GM18873 (cell line): Measurements from ENCODE around the gene IFNA8.
"Not testable (repeated sequence)": the region's sequence is repeated elsewhere in the genome, so short reads cannot be mapped to it uniquely, and the experiment has no call there.

Experiments used
- ATAC-seq: cut with Tn5 transposase; IDR thresholded peaks from one replicate; pipeline ENCODE4 v1.9.1; 2021; ENCODE audit warnings: mild to moderate bottlenecking, moderate library complexity, moderate number of reproducible peaks; ENCODE audit not compliant: unreplicated experiment, low FRiP score

IFNA8 gene

GRCh38 chr9:21415493-21416267 lies 6.8 kb downstream of the IFNA8 start:
- no peak for ATAC-seq

GRCh38 chr9:21428235-21428634 lies 19.3 kb downstream of the IFNA8 start:
- no peak for ATAC-seq

- no peak for ATAC-seq
These were observed 20.3 kb downstream of the IFNA8 start for GRCh38 chr9:21429191-21429590.

GRCh38 chr9:21432672-21433425 lies 23.9 kb downstream of the IFNA8 start:
- ATAC-seq, result peak; percentile 52

- ATAC-seq, result no peak
These were observed 25.5 kb downstream of the IFNA8 start for GRCh38 chr9:21434202-21435014.

GRCh38 chr9:21435015-21435383 lies 26.1 kb downstream of the IFNA8 start:
- not testable (repeated sequence) for ATAC-seq

- no peak for ATAC-seq
These were observed 31.2 kb downstream of the IFNA8 start, which contains the start of gene IFNA1 for GRCh38 chr9:21440139-21440538. Gene IFNA1 (plus strand): TSS chr9:21440439. CDS start chr9:21440508, 69 bp downstream.

- peak; percentile 84 for ATAC-seq
These were observed 35.1 kb downstream of the IFNA8 start for GRCh38 chr9:21443849-21444625.

GRCh38 chr9:21449312-21449711 lies 40.4 kb downstream of the IFNA8 start:
- not testable (repeated sequence) for ATAC-seq

GRCh38 chr9:21450733-21451394 lies 41.9 kb downstream of the IFNA8 start:
- no peak for ATAC-seq

GRCh38 chr9:21452681-21453080 lies 43.8 kb downstream of the IFNA8 start:
- ATAC-seq, result no peak

GRCh38 chr9:21454149-21454548 lies 45.2 kb downstream of the IFNA8 start:
- no peak for ATAC-seq

- peak; percentile 77 for ATAC-seq
These were observed 46.4 kb downstream of the IFNA8 start for GRCh38 chr9:21455320-21455719.
